Keratinocyte (primary cell): ENCODE data around the gene TFG. TPM values are rescaled to one million over a fixed set of nuclear protein-coding genes. Genes with fewer than 3 reads are reported as not detected.
A peak's percentile ranks its signal among the peaks of the same experiment; 100 is the strongest.

ENCODE experiments used
- DNase-seq: peaks from one replicate; pipeline ENCODE4 v3.0.0-alpha.2; 2011; ENCODE audit warnings: low read depth, missing footprints, low spot score
- FAIRE-seq: peaks from 2 replicates; lab custom pipeline; 2011; peaks lifted over from hg19 to GRCh38; lab: Jason Lieb, UNC
- H2AFZ ChIP-seq: 2 replicates; pipeline ENCODE4 v1.6.0; 2012; ENCODE audit warnings: low read length, control low read depth, inconsistent platforms; ENCODE audit not compliant: control insufficient read depth
- H3K27ac ChIP-seq: 2 replicates; pipeline ENCODE4 v1.5.1; 2011; ENCODE audit warnings: low read length; ENCODE audit not compliant: control insufficient read depth, insufficient read depth
- H3K27me3 ChIP-seq: 3 replicates; pipeline ENCODE4 v1.6.0; 2011; ENCODE audit warnings: low read length; ENCODE audit not compliant: control insufficient read depth, insufficient read depth; ENCODE audit errors: extremely low read depth
- H3K36me3 ChIP-seq, 2 experiments: 2 replicates in 1 of 2; 3 replicates in 1 of 2; pipeline ENCODE4 v1.5.1; 2011; ENCODE audit warnings: low read length in 2 of 2, mild to moderate bottlenecking in 1 of 2; ENCODE audit not compliant: control insufficient read depth in 2 of 2, insufficient read depth in 2 of 2; ENCODE audit errors: extremely low read depth in 1 of 2
- H3K4me1 ChIP-seq: 3 replicates; pipeline ENCODE4 v1.5.1; 2011; ENCODE audit warnings: low read length; ENCODE audit not compliant: control insufficient read depth, insufficient read depth; ENCODE audit errors: extremely low read depth
- H3K4me2 ChIP-seq: 3 replicates; pipeline ENCODE4 v1.6.0; 2011; ENCODE audit warnings: low read depth, low read length; ENCODE audit not compliant: control insufficient read depth, insufficient read depth; ENCODE audit errors: extremely low read depth
- H3K4me3 ChIP-seq, 3 experiments: fragments of 200-600 bp in 1 of 3; sonication (generic) in 1 of 3; 2 replicates in 2 of 3; 3 replicates in 1 of 3; pipeline ENCODE4 v1.5.1; 2011 to 2016; ENCODE audit warnings: low read length in 3 of 3, mild to moderate bottlenecking in 3 of 3, control low read depth in 2 of 3, inconsistent platforms in 1 of 3, low read depth in 1 of 3, mixed read lengths in 1 of 3, mixed run types in 1 of 3, moderate library complexity in 1 of 3; ENCODE audit not compliant: control insufficient read depth in 2 of 3, insufficient read depth in 2 of 3; ENCODE audit errors: extremely low read depth in 1 of 3
- H3K79me2 ChIP-seq: 2 replicates; pipeline ENCODE4 v1.6.0; 2012; ENCODE audit warnings: low read length; ENCODE audit not compliant: control insufficient read depth, insufficient read depth
- H3K9ac ChIP-seq: 3 replicates; pipeline ENCODE4 v1.6.0; 2011; ENCODE audit warnings: low read length; ENCODE audit not compliant: control insufficient read depth, insufficient read depth; ENCODE audit errors: extremely low read depth
- H3K9me1 ChIP-seq: 3 replicates; pipeline ENCODE4 v1.6.0; 2011; ENCODE audit warnings: low read length; ENCODE audit not compliant: control insufficient read depth, insufficient read depth; ENCODE audit errors: extremely low read depth
- H3K9me3 ChIP-seq: 2 replicates; pipeline ENCODE4 v1.5.1; 2012; ENCODE audit warnings: low read depth, low read length; ENCODE audit not compliant: control insufficient read depth
- H4K20me1 ChIP-seq: 3 replicates; pipeline ENCODE4 v1.6.0; 2011; ENCODE audit warnings: low read length; ENCODE audit not compliant: control insufficient read depth, insufficient read depth; ENCODE audit errors: extremely low read depth
- EZH2 ChIP-seq: IDR thresholded peaks from one replicate; pipeline ENCODE4 v1.6.1; 2012; ENCODE audit warnings: inconsistent platforms, mild to moderate bottlenecking, low read length, moderate library complexity
- dilution Hi-C: fragments of 300-500 bp; cut with MboI; formaldehyde crosslinking; loops from one replicate; pipeline ENCODE4 v1.7.0; 2020; ENCODE audit warnings: low sequenced_read_pairs; ENCODE audit not compliant: extremely low pct_ligation_motif_present
- polyA plus RNA-seq, 5 experiments: library from polyadenylated mRNA; depleted of rRNA in 3 of 5; stranded (reverse) in 3 of 5; stranded (forward) in 1 of 5; unstranded in 1 of 5; fragments of >200 nt; gene quantifications; 1 replicate in 1 of 5; 2 replicates in 3 of 5; 3 replicates in 1 of 5; pipeline versions ENCODE4 v1.2.1 to v1.2.3, GENCODE V29; 2011 to 2012; ENCODE audit warnings: missing spikeins in 2 of 5, low read depth in 1 of 5, low replicate concordance in 1 of 5
- TF ChIP-seq, protein P1 (sequence below), 3 experiments: IDR thresholded peaks in 1 of 3; conservative IDR thresholded peaks in 1 of 3; optimal IDR thresholded peaks in 1 of 3; 2 replicates in 2 of 3; 3 replicates in 1 of 3; pipeline versions ENCODE3 to v1.5.1; 2011; ENCODE audit warnings: low read length in 3 of 3, mild to moderate bottlenecking in 3 of 3, moderate library complexity in 2 of 3, control low read depth in 1 of 3, inconsistent platforms in 1 of 3; ENCODE audit not compliant: insufficient read depth in 2 of 3; ENCODE audit errors: extremely low read depth in 1 of 3

Gene TFG
- polyA plus RNA-seq, 1 donor (not counting 4 experiments of a cell fraction or from before 2014, with no cell fraction given) = 177 TPM

DNA sequence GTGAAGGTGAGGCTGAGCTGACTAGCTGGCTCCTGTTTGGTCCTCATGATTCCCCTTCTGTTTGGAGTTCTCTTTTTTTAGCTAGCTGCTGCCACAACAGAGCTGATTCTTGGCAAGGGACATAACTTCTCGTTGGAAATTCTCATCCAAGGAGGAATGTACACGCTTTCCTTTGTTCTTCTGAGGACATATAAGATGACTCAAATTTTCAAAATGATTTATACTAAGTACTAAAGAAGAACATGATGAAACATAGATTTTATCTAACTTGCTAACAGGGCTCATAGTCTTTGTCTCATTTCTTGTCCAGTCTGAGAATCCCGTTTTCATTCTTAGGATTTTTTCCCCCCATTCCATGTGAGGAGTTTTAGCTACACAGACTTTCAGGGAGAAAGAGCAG lies 2.9 kb upstream of the TFG start:
- Histone ChIP-seq H3K27me3 (no peaks in the 10 kb centered on the region), H3K9me1 (no peaks in the 10 kb centered on the region), H3K27ac (no peak overlapping the region), H3K4me3 (no peak overlapping the region), H3K4me2 (peak overlapping the region; percentile 43), H2AFZ (peak overlapping the region; percentile 45), H3K9me3 (no peaks in the 10 kb centered on the region), H3K9ac (no peak overlapping the region), H4K20me1 (peaks cover 2% of the 10 kb centered on the region), H3K79me2 (peaks cover 16% of the 10 kb centered on the region), H3K4me1 (peaks cover 40% of the 10 kb centered on the region), H3K36me3 (no peaks in the 10 kb centered on the region)
- TF ChIP-seq EZH2 = no peak
- TF ChIP-seq, protein P1, sequence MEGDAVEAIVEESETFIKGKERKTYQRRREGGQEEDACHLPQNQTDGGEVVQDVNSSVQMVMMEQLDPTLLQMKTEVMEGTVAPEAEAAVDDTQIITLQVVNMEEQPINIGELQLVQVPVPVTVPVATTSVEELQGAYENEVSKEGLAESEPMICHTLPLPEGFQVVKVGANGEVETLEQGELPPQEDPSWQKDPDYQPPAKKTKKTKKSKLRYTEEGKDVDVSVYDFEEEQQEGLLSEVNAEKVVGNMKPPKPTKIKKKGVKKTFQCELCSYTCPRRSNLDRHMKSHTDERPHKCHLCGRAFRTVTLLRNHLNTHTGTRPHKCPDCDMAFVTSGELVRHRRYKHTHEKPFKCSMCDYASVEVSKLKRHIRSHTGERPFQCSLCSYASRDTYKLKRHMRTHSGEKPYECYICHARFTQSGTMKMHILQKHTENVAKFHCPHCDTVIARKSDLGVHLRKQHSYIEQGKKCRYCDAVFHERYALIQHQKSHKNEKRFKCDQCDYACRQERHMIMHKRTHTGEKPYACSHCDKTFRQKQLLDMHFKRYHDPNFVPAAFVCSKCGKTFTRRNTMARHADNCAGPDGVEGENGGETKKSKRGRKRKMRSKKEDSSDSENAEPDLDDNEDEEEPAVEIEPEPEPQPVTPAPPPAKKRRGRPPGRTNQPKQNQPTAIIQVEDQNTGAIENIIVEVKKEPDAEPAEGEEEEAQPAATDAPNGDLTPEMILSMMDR (optimal IDR thresholded peaks at IDR 0.05 in 1 of 3, IDR thresholded peaks at IDR 0.05 in 1 of 3, conservative IDR thresholded peaks at IDR 0.05 in 1 of 3; ENCODE audit: extremely low read depth in 1 of 3, insufficient read depth in 2 of 3, low read length in 3 of 3) = no peak
- no peak for FAIRE-seq
- dilution Hi-C loops = no loop called here
- no peak for DNase-seq

GRCh38 chr3:100708644-100708988 lies 678 bp upstream of the TFG start:
- Histone ChIP-seq H3K79me2 (peaks cover 39% of the 10 kb centered on the region), H3K9ac (peak overlapping the region; percentile 91), H3K36me3 (peaks cover 0 to 7% of the 10 kb centered on the region in 2 experiments), H3K4me2 (peak overlapping the region; percentile 97), H3K27ac (peak overlapping the region; percentile 96), H3K4me1 (peaks cover 32% of the 10 kb centered on the region), H3K9me1 (no peaks in the 10 kb centered on the region), H2AFZ (peak overlapping the region; percentile 37), H3K4me3 (peak overlapping the region; percentile 71 to 85 (median 76)), H3K9me3 (no peaks in the 10 kb centered on the region), H3K27me3 (no peaks in the 10 kb centered on the region), H4K20me1 (peaks cover 2% of the 10 kb centered on the region)
- TF ChIP-seq EZH2 = no peak
- TF ChIP-seq, protein P1 (optimal IDR thresholded peaks at IDR 0.05 in 1 of 3, IDR thresholded peaks at IDR 0.05 in 1 of 3, conservative IDR thresholded peaks at IDR 0.05 in 1 of 3; ENCODE audit: extremely low read depth in 1 of 3, insufficient read depth in 2 of 3, low read length in 3 of 3) = no peak
- no peak for DNase-seq
- dilution Hi-C loops = no loop called here
- FAIRE-seq = no peak
